ENCODE results near the gene NGRN.

GRCh38 chr15:90243943-90244639 lies 21.4 kb upstream of the NGRN start:
- TF ChIP-seq, protein P1, sequence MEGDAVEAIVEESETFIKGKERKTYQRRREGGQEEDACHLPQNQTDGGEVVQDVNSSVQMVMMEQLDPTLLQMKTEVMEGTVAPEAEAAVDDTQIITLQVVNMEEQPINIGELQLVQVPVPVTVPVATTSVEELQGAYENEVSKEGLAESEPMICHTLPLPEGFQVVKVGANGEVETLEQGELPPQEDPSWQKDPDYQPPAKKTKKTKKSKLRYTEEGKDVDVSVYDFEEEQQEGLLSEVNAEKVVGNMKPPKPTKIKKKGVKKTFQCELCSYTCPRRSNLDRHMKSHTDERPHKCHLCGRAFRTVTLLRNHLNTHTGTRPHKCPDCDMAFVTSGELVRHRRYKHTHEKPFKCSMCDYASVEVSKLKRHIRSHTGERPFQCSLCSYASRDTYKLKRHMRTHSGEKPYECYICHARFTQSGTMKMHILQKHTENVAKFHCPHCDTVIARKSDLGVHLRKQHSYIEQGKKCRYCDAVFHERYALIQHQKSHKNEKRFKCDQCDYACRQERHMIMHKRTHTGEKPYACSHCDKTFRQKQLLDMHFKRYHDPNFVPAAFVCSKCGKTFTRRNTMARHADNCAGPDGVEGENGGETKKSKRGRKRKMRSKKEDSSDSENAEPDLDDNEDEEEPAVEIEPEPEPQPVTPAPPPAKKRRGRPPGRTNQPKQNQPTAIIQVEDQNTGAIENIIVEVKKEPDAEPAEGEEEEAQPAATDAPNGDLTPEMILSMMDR (IDR thresholded peaks at IDR 0.05): no peak
- no peak for TF ChIP-seq POLR2A (IDR thresholded peaks at IDR 0.05)

Data from esophagus squamous epithelium (tissue), 4 donors.